Hippocampal formation (tissue), 2 donors: ENCODE results near the gene DGKZ.
A peak's percentile ranks its signal among the peaks of the same experiment; 100 is the strongest.

ENCODE experiments used
- DNase-seq, 2 donors: peaks; one replicate each; lab custom pipeline; 2025; lab: John Stamatoyannopoulos, UW

The DGKZ gene

GRCh38 chr11:46327829-46328228 is 19.4 kb upstream of the DGKZ start:
- DNase-seq = no peak

- DNase-seq = no peak
Observed at GRCh38 chr11:46330154-46330553, 17.1 kb upstream of the DGKZ start.

DNA sequence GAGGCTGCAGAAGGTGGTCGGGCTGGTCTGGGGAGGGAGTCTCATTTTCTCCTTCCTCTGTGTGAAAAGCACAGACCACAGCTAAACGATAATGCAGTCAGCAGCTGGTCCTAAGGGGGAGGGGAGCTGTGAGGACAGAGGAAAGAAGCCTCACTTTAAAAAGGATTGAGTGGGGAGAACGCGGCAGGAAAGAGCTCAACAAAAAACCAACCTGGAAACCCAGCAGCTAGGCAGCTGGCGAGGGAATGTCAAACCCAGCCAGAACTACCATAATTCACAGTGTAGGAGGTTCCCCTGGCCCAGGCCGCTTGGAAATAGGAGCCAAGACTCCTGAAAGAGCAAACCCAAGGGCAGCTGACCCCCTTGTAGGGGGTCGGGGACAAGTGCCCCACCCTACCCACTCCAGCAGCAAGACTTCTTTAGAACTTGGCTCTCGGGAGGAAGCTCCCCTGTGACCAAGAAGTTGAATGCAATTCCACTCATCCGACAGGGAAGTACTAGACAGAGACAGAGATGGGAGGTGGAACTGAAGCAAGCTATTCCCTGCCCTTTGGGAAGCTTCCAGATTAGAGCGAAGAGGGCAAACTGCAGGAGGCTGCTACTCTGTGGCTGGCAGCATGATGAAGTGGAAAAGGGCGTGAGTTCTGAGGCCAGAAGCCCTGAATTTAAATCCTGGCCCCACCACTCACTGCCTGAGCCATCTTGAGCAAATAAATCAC is 16.5 kb upstream of the DGKZ start:
- peak in 1 of 2 donors; percentile 40 for DNase-seq

- no peak for DNase-seq
Observed at GRCh38 chr11:46331282-46331984, 15.8 kb upstream of the DGKZ start.

- DNase-seq = no peak
Observed at GRCh38 chr11:46332093-46332567, 15.1 kb upstream of the DGKZ start.

- no peak for DNase-seq
Observed at GRCh38 chr11:46332568-46333393, 14.5 kb upstream of the DGKZ start.

- no peak for DNase-seq
Observed at GRCh38 chr11:46333394-46333947, 13.8 kb upstream of the DGKZ start.

DNA sequence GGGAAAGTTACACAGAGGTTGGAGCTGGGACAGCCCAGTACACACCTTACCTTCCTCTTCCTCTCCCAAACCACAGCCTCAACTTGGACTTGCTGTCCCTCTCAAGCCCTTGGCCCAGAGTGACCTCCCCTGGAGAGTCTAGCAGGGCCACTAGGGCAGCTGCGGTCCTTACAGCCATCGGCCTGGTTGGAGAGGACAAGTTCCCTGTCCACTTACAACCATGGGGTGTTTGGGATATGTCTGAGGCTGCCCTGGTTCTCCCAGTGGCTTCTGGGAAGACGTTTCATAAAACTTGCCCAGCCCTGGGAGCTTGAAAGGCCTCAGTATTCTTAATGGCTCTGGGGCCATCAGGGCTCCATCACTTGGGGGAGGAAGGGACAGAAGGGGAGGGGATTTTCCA is 13.1 kb upstream of the DGKZ start:
- DNase-seq = no peak

- no peak for DNase-seq
Observed at GRCh38 chr11:46335271-46335670, 12.0 kb upstream of the DGKZ start.

- DNase-seq = peak in 1 of 2 donors; percentile 71
Observed at GRCh38 chr11:46335890-46336562, 11.2 kb upstream of the DGKZ start.

DNA sequence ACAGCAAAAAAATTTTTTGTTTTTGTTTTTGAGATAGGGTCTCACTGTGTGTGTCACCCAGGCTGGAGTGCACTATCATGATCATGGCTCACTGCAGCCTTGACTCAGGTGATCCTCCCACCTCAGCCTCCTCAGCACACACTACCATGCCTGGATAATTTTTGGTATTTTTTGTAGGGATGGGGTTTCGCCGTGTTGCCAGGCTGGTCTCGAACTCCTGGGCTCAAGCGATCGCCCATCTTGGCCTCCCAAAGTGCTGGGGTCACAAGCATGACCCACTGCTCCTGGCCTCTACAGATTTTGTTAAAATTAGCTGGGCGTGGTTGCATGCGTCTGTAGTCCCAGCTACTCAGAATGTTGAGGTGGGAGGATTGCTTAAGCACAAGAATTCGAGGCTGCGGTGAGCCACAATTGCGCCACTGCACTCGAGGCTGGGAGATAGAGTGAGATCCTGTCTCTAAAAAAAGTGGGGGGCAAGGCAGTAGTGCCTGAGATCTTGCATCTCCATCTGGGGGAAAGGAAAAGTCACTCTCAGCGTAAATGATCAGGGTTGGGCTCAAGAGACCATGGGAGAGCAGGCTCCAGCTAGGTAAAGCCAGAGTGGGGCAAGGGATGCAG is 10.6 kb upstream of the DGKZ start:
- no peak for DNase-seq

- DNase-seq = no peak
Observed at GRCh38 chr11:46337626-46338345, 9.5 kb upstream of the DGKZ start.

DNA sequence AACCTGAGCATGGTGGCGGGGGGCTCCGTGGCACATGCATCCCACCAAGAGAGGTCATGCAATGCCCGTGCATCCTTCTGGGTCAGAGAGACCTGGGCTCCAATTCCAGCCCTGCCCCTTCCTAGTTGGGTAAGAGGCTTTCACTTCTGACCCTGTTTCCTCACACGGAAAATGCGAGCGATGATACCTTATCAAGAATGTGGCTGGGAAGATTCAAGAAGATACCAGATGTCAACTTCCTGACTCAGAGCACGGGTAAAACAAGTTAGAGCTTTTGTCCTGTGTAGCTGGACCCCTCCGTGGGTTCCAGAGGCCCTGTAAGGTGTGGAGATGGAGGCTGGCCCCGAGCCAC is 8.7 kb upstream of the DGKZ start:
- no peak for DNase-seq

- DNase-seq = no peak
Observed at GRCh38 chr11:46338988-46339666, 8.1 kb upstream of the DGKZ start.

DNA sequence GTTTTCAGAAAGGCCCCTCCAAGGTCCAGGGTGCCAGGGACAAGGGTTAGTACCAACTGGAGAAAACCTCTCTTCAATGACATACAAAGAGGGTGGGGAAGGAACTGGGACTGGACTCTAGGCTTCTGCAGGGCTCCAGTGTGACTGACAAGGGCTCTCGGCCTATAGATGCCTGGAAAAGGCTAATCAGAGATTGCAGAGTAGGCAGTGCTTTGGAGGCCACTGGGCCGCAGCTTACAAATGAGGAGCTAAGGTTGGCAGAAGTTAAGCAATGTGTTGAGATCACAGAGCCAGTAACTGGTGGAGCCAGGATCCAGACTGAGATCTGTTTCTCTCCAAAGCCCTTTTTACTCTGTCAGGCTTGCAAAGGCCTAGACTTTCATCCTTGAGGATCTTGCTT is 7.4 kb upstream of the DGKZ start:
- no peak for DNase-seq

DNA sequence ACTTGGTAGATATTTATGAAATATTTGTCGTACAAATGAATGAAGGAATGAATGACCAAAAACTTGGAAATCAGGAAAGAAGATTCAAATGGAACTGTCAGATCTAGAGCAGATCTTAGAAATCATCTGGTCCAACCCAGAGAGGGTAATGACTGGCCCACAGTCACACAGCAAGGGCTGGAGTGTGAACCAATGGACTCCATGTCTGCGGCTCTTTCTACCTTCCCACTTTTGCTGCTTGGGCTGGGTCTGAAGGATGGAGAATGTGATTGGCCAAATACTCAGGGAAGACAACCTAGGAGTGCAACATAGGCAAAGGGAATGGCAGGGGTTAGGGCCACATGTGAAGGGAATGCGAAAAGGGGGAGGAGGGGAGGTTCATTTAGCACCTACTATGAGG is 5.8 kb upstream of the DGKZ start:
- DNase-seq = no peak

- DNase-seq = no peak
Observed at GRCh38 chr11:46342239-46342638, 5.0 kb upstream of the DGKZ start.

GRCh38 chr11:46343520-46343919 is 3.7 kb upstream of the DGKZ start:
- no peak for DNase-seq

GRCh38 chr11:46345131-46345597 is 2.1 kb upstream of the DGKZ start:
- no peak for DNase-seq

DNA sequence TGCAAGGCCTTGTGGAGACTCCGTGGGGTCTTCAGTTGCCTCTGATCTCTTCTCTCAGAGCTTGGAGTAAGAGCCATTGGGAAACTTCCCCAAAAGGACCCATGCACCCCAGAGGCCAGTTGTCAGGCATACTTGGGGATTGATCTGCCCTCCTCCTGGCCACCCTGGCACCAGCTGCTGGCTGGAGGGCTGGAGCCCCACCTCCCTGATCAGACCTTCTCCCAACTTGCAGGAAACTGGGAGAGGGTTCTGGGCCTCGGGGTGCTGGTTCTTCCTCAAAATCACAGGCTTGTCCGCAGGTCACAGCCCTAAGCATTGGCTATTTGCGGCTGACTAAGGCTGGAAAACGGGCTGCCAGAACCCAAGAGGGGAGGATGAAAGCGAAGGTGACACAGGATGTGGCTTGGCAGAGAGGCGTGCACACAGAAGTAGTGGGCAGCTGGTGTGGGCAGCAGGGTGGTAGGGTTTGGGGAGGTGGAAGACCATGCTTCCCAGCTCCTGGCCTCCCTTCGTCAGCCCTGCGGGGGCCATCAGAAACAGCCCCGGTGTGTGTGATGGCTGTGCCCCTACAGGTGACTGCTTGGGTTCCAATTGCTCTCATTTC is 1.3 kb upstream of the DGKZ start:
- no peak for DNase-seq
